C4-2B (cell line): ENCODE measurements around the gene RBMS1.

Experiments
- ZFX ChIP-seq: fragments of 450-650 bp; IDR thresholded peaks from 2 replicates; pipeline ENCODE4 v1.6.1; 2017
- TF ChIP-seq, protein P1 (sequence below): fragments of 450-650 bp; conservative IDR thresholded peaks from 2 replicates; pipeline ENCODE4 v1.5.1; 2017; ENCODE audit warnings: mild to moderate bottlenecking

DNA sequence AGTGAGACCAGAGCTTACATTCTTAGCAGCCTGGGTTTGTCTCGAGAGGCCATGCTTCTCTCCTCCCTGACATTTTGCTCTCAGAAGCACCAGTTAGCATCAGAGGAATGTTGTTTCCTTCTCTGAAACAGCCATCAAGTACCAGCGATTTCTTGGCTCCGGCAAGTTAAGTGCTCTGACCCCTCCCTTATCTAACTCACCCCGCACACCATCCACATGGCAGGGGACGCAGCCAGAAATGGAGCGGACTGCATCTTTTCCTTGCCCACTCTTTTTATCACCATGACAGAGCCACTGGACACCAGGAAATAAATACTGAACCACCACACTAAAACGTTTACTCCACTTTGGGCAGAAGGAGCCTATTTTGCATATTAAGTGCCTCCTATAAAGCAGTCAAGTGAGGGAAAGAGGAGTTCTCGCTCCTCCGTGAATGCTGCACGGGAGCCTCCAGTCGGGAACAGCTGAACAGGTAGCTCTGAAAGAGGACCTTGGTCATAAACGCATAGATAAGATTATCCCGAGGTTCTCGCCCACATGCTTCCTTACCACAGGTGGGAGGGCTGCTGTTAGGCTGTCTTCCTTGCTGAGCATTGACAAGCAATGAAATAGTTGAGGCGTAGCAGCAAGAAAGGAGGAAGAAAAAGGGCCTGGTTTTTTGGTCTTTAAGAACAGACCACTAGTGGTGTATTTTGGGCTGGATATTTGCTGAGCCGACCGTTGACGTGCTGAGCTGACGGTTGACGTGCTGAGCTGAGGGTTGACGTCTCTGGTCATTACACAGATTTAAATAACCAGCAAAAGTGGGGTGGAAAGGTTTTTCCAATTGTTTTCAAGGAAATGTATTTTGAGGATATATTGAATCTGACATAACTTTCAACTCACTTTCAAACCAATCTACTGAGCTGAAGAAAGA is 222.2 kb downstream of the RBMS1 start:
- TF ChIP-seq, protein P1, sequence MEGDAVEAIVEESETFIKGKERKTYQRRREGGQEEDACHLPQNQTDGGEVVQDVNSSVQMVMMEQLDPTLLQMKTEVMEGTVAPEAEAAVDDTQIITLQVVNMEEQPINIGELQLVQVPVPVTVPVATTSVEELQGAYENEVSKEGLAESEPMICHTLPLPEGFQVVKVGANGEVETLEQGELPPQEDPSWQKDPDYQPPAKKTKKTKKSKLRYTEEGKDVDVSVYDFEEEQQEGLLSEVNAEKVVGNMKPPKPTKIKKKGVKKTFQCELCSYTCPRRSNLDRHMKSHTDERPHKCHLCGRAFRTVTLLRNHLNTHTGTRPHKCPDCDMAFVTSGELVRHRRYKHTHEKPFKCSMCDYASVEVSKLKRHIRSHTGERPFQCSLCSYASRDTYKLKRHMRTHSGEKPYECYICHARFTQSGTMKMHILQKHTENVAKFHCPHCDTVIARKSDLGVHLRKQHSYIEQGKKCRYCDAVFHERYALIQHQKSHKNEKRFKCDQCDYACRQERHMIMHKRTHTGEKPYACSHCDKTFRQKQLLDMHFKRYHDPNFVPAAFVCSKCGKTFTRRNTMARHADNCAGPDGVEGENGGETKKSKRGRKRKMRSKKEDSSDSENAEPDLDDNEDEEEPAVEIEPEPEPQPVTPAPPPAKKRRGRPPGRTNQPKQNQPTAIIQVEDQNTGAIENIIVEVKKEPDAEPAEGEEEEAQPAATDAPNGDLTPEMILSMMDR: no peak
- TF ChIP-seq ZFX: no peak
